H9 (cell line): ENCODE data around the gene R3HCC1L. TPM values are rescaled to one million over a fixed set of nuclear protein-coding genes. Genes with fewer than 3 reads are reported as not detected.

ENCODE experiments used
- DNase-seq: peaks from one replicate; pipeline ENCODE4 v3.0.0-alpha.2; 2017
- H2AFZ ChIP-seq: one replicate; pipeline ENCODE4 v1.6.1; 2013; ENCODE audit warnings: mild to moderate bottlenecking, low read length, control low read depth, moderate library complexity
- H2AK5ac ChIP-seq: 2 replicates; pipeline ENCODE4 v1.6.1; 2013; ENCODE audit warnings: low read length, control low read depth, mixed read lengths; ENCODE audit not compliant: insufficient read length
- H2BK120ac ChIP-seq: one replicate; pipeline ENCODE4 v1.6.1; 2013; ENCODE audit warnings: low read depth, mild to moderate bottlenecking, low read length, control low read depth, inconsistent platforms; ENCODE audit not compliant: poor library complexity, severe bottlenecking
- H2BK12ac ChIP-seq: 2 replicates; pipeline ENCODE4 v1.6.1; 2013; ENCODE audit warnings: low read length, control low read depth, mixed read lengths, low read depth; ENCODE audit not compliant: insufficient read length
- H2BK15ac ChIP-seq: 2 replicates; pipeline ENCODE4 v1.6.1; 2013; ENCODE audit warnings: low read depth, low read length, control low read depth
- H2BK20ac ChIP-seq: one replicate; pipeline ENCODE4 v1.6.1; 2013; ENCODE audit warnings: low read depth, mild to moderate bottlenecking, low read length, control low read depth, inconsistent platforms; ENCODE audit not compliant: poor library complexity, severe bottlenecking
- H2BK5ac ChIP-seq: 2 replicates; pipeline ENCODE4 v1.6.1; 2013; ENCODE audit warnings: low read length, control low read depth, mixed read lengths; ENCODE audit not compliant: insufficient read length
- H3K14ac ChIP-seq: 2 replicates; pipeline ENCODE4 v1.6.1; 2013; ENCODE audit warnings: low read length, control low read depth; ENCODE audit not compliant: insufficient read depth
- H3K18ac ChIP-seq: 2 replicates; pipeline ENCODE4 v1.6.1; 2013; ENCODE audit warnings: low read depth, mild to moderate bottlenecking, mixed read lengths, low read length, control low read depth; ENCODE audit not compliant: insufficient read length
- H3K23ac ChIP-seq: 2 replicates; pipeline ENCODE4 v1.6.1; 2013; ENCODE audit warnings: low read length, control low read depth, mixed read lengths, low read depth; ENCODE audit not compliant: insufficient read length
- H3K23me2 ChIP-seq: 2 replicates; pipeline ENCODE4 v1.6.1; 2013; ENCODE audit warnings: low read depth, mild to moderate bottlenecking, mixed read lengths, low read length, control low read depth; ENCODE audit not compliant: insufficient read length, poor library complexity, severe bottlenecking
- H3K27ac ChIP-seq: 2 replicates; pipeline ENCODE4 v1.5.1; 2013; ENCODE audit warnings: low read length, control low read depth, mixed read lengths, low read depth; ENCODE audit not compliant: insufficient read length
- H3K27me3 ChIP-seq: 2 replicates; pipeline ENCODE4 v1.6.1; 2013; ENCODE audit warnings: low read length, control low read depth, inconsistent platforms; ENCODE audit not compliant: insufficient read depth
- H3K4ac ChIP-seq: 2 replicates; pipeline ENCODE4 v1.6.1; 2013; ENCODE audit warnings: low read depth, mild to moderate bottlenecking, control low read depth, inconsistent platforms, low read length, moderate library complexity
- H3K4me1 ChIP-seq: 2 replicates; pipeline ENCODE4 v1.6.1; 2013; ENCODE audit warnings: low read length, control low read depth, inconsistent platforms; ENCODE audit not compliant: insufficient read depth
- H3K4me2 ChIP-seq: 2 replicates; pipeline ENCODE4 v1.6.1; 2013; ENCODE audit warnings: low read length, control low read depth, mixed read lengths; ENCODE audit not compliant: insufficient read length, insufficient read depth
- H3K56ac ChIP-seq: 2 replicates; pipeline ENCODE4 v1.6.1; 2013; ENCODE audit warnings: low read depth, mild to moderate bottlenecking, mixed read lengths, low read length, control low read depth; ENCODE audit not compliant: insufficient read length
- H3K79me1 ChIP-seq: 2 replicates; pipeline ENCODE4 v1.6.1; 2013; ENCODE audit warnings: low read depth, mild to moderate bottlenecking, moderate library complexity, low read length, control low read depth, inconsistent platforms; ENCODE audit not compliant: insufficient read depth, poor library complexity, severe bottlenecking
- H3K79me2 ChIP-seq: 2 replicates; pipeline ENCODE4 v1.6.1; 2013; ENCODE audit warnings: low read length, control low read depth, inconsistent platforms; ENCODE audit not compliant: insufficient read depth
- H3K9ac ChIP-seq: 2 replicates; pipeline ENCODE4 v1.6.1; 2013; ENCODE audit warnings: low read length, control low read depth, mixed read lengths; ENCODE audit not compliant: insufficient read length; ENCODE audit errors: extremely low read depth
- H3K9me3 ChIP-seq: one replicate; pipeline ENCODE4 v1.6.1; 2013; ENCODE audit warnings: low read depth, low read length, inconsistent platforms; ENCODE audit not compliant: control insufficient read depth
- H3T11ph ChIP-seq: one replicate; pipeline ENCODE4 v1.6.1; 2013; ENCODE audit warnings: mild to moderate bottlenecking, low read length, control low read depth, inconsistent platforms
- H4K20me1 ChIP-seq: one replicate; pipeline ENCODE4 v1.6.1; 2013; ENCODE audit not compliant: control insufficient read depth, insufficient read length, insufficient read depth
- H4K5ac ChIP-seq: 2 replicates; pipeline ENCODE4 v1.6.1; 2013; ENCODE audit warnings: low read depth, mild to moderate bottlenecking, mixed read lengths, low read length, control low read depth; ENCODE audit not compliant: insufficient read length
- H4K8ac ChIP-seq: replicated peaks from 2 replicates; pipeline ENCODE4 v1.6.1; 2013; ENCODE audit warnings: low read length, control low read depth, mixed read lengths, low read depth; ENCODE audit not compliant: insufficient read length
- H4K91ac ChIP-seq: 2 replicates; pipeline ENCODE4 v1.6.1; 2013; ENCODE audit warnings: low read depth, mild to moderate bottlenecking, moderate library complexity, mixed read lengths, low read length, control low read depth; ENCODE audit not compliant: insufficient read length
- H3K27ac Mint-ChIP-seq, 3 experiments: 2 replicates in 2 of 3; 3 replicates in 1 of 3; pipeline ENCODE4 v1.8.0; 2020 to 2021; ENCODE audit warnings: mixed read lengths in 3 of 3, mild to moderate bottlenecking in 1 of 3, moderate library complexity in 1 of 3
- H3K27me3 Mint-ChIP-seq: 2 replicates; pipeline ENCODE4 v1.8.0; 2021; ENCODE audit warnings: low read depth, mild to moderate bottlenecking, moderate library complexity, mixed read lengths
- H3K36me3 Mint-ChIP-seq, 3 experiments: 2 replicates in 2 of 3; 3 replicates in 1 of 3; pipeline ENCODE4 v1.8.0; 2020 to 2021; ENCODE audit warnings: low read depth in 3 of 3, mixed read lengths in 3 of 3; ENCODE audit not compliant: insufficient read depth in 1 of 3
- H3K4me1 Mint-ChIP-seq, 2 experiments: 2 replicates each; pipeline ENCODE4 v1.8.0; 2020; ENCODE audit warnings: mixed read lengths in 2 of 2
- H3K4me3 Mint-ChIP-seq, 2 experiments: 2 replicates in 1 of 2; 3 replicates in 1 of 2; pipeline ENCODE4 v1.8.0; 2020 to 2021; ENCODE audit warnings: mild to moderate bottlenecking in 2 of 2, mixed read lengths in 2 of 2, moderate library complexity in 1 of 2
- H3K9me3 Mint-ChIP-seq, 2 experiments: 2 replicates in 1 of 2; 3 replicates in 1 of 2; pipeline ENCODE4 v1.8.0; 2020; ENCODE audit warnings: mild to moderate bottlenecking in 2 of 2, mixed read lengths in 2 of 2, moderate library complexity in 1 of 2
- CTCF ChIP-seq: fragments of 200-600 bp; sonication (generic); conservative IDR thresholded peaks from 3 replicates; pipeline ENCODE4 v1.8.0; 2021; ENCODE audit warnings: antibody characterized with exemption, mild to moderate bottlenecking
- WGBS: extraction: QIAGEN DNeasy Blood & Tissue Kit; methylation state at CpG from one replicate; pipeline ENCODE4 v1.1.7; 2013; ENCODE audit warnings: missing lambda C conversion rate, low lambda C conversion rate, mixed read lengths; ENCODE audit not compliant: insufficient read length; ENCODE audit errors: extremely low coverage; 5-methylcytosine and 5-hydroxymethylcytosine counted together
- total RNA-seq: library from RNA; stranded (reverse); gene quantifications from 2 replicates; pipeline ENCODE4 v1.2.1, GENCODE V29; 2021

The R3HCC1L gene
- total RNA-seq, 1 experiment from 2014 or later, result 18.5 TPM

GRCh38 chr10:98270073-98270740, 135.8 kb downstream of the R3HCC1L start:
- H2BK20ac ChIP-seq, result no peak overlapping the region

More at GRCh38 chr10:98270073-98270740, 135.8 kb downstream of the R3HCC1L start:
- no peak overlapping the region for H3K4ac ChIP-seq
- WGBS, result no CpG with 5 or more reads among the region's 10 CpGs
- no peak overlapping the region for H3T11ph ChIP-seq
- no peak overlapping the region for H2AK5ac ChIP-seq
- H3K14ac ChIP-seq, result no peak overlapping the region
- no peak overlapping the region for H2BK5ac ChIP-seq
- no peak overlapping the region for H4K91ac ChIP-seq
- no peak overlapping the region for H3K4me2 ChIP-seq
- no peak overlapping the region for H3K56ac ChIP-seq
- H2AFZ ChIP-seq, result no peak overlapping the region
- H4K8ac ChIP-seq, result no peak overlapping the region
- no peaks in the 10 kb centered on the region for H3K79me2 ChIP-seq
- no peak overlapping the region; a peak in 1 of 7 replicates for H3K27ac Mint-ChIP-seq
- H3K79me1 ChIP-seq, result no peaks in the 10 kb centered on the region
- H3K18ac ChIP-seq, result no peak overlapping the region
- no peaks in the 10 kb centered on the region for H4K20me1 ChIP-seq
- H3K4me1 Mint-ChIP-seq, result peaks cover 45 to 55% of the 10 kb centered on the region in 2 experiments
- H3K4me3 Mint-ChIP-seq, result no peak overlapping the region
- H3K36me3 Mint-ChIP-seq, result no peaks in the 10 kb centered on the region
- no peaks in the 10 kb centered on the region for H3K9me3 ChIP-seq
- H3K4me1 ChIP-seq, result peaks cover 5% of the 10 kb centered on the region; the same call in 1 of the 2 replicates
- TF ChIP-seq CTCF, result no peak
- H3K27me3 Mint-ChIP-seq, result peaks cover 60% of the 10 kb centered on the region
- H4K5ac ChIP-seq, result no peak overlapping the region
- no peak overlapping the region for H3K9ac ChIP-seq
- H3K9me3 Mint-ChIP-seq, result no peaks in the 10 kb centered on the region
- no peaks in the 10 kb centered on the region for H3K27me3 ChIP-seq
- no peak overlapping the region for H2BK120ac ChIP-seq
- no peak overlapping the region for H3K27ac ChIP-seq
- no peak overlapping the region for H2BK12ac ChIP-seq
- no peak overlapping the region for H2BK15ac ChIP-seq
- DNase-seq, result no peak
- no peaks in the 10 kb centered on the region for H3K23me2 ChIP-seq
- H3K23ac ChIP-seq, result no peak overlapping the region
